ENCODE results near the gene NOS3. TPM values are rescaled to one million over a fixed set of nuclear protein-coding genes. Genes with fewer than 3 reads are reported as not detected.

The NOS3 gene
- total RNA-seq, 2 donors from 2014 or later, result 4.0 to 4.2 TPM

DNA sequence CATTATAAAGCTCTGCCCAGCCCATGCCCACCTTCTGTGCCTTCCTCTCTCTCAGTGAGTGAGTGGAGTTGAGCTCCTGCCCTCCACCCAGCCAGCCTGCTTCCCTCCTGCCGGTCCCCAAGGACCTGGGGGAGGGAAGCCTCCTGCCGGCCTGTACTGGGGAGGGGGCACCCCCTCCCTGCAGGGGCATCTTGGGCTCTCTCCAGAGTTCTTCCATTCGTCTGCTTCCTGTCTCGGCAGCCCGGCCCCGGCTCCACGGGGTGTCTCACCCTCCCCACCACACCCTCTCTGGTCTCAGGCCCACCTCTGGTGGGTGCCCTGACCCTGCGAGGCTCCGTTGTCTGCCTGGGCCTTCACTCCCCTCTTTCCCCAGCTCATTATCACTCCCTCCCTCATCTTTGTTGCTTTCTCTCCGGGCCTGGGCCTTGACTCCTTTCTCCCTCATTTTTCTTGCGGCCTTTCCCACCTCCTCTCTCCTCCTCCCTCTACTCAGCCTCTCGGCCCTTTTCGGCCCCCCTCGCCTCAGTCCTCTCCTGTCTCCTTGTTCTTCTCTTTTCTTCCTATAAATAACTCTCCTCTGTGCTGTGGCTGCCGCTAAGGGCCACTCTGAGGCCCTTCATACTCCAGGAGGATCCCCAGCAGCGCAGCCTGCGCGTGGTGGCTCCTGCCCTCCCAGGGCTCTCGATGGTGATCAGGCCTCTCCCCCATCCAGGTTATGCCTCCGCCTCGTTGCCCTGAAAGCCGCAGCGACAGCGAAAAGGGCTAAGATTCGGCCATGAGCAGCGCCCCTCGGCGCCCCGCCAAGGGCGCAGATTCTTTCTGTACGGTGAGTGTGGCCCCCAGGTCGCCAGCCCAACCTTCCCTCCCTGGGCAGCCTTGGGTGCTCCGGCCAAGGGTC, 70.6 kb downstream of the NOS3 start:
- intact Hi-C loops (cut with DNase I), result no loop called here
- DNase-seq, result peak; percentile 36
- no peaks in the 10 kb centered on the region for H3K27me3 ChIP-seq
- no peaks in the 10 kb centered on the region for H3K9me3 ChIP-seq
- no peaks in the 10 kb centered on the region for H3K36me3 ChIP-seq
- H3K4me1 ChIP-seq, result peaks cover 24% of the 10 kb centered on the region
- H3K4me3 ChIP-seq, result no peak overlapping the region
- H3K9ac ChIP-seq (ENCODE audit: low read depth in 2 of 2, low read length in 2 of 2), result peak overlapping the region in 1 of 2 donors; percentile 98
- TF ChIP-seq, protein P1, sequence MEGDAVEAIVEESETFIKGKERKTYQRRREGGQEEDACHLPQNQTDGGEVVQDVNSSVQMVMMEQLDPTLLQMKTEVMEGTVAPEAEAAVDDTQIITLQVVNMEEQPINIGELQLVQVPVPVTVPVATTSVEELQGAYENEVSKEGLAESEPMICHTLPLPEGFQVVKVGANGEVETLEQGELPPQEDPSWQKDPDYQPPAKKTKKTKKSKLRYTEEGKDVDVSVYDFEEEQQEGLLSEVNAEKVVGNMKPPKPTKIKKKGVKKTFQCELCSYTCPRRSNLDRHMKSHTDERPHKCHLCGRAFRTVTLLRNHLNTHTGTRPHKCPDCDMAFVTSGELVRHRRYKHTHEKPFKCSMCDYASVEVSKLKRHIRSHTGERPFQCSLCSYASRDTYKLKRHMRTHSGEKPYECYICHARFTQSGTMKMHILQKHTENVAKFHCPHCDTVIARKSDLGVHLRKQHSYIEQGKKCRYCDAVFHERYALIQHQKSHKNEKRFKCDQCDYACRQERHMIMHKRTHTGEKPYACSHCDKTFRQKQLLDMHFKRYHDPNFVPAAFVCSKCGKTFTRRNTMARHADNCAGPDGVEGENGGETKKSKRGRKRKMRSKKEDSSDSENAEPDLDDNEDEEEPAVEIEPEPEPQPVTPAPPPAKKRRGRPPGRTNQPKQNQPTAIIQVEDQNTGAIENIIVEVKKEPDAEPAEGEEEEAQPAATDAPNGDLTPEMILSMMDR (IDR thresholded peaks at IDR 0.05), result no peak
- no peak overlapping the region for H3K27ac ChIP-seq

DNA sequence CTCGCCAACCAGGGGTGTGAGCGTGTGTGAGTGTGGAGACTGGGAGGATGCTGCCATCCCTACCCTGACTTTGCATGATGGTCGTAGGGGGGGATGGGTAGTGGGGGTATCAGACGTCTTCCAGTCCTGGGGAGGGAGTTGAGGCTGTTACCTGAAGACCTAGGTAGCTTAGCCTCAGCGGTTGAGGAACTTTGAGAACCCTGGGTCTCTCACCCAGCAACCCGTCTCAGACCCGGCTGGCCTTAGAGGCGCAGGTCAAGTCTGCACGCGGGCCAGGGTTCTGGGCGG, 71.2 kb downstream of the NOS3 start:
- H3K9me3 ChIP-seq, result no peaks in the 10 kb centered on the region

DNA sequence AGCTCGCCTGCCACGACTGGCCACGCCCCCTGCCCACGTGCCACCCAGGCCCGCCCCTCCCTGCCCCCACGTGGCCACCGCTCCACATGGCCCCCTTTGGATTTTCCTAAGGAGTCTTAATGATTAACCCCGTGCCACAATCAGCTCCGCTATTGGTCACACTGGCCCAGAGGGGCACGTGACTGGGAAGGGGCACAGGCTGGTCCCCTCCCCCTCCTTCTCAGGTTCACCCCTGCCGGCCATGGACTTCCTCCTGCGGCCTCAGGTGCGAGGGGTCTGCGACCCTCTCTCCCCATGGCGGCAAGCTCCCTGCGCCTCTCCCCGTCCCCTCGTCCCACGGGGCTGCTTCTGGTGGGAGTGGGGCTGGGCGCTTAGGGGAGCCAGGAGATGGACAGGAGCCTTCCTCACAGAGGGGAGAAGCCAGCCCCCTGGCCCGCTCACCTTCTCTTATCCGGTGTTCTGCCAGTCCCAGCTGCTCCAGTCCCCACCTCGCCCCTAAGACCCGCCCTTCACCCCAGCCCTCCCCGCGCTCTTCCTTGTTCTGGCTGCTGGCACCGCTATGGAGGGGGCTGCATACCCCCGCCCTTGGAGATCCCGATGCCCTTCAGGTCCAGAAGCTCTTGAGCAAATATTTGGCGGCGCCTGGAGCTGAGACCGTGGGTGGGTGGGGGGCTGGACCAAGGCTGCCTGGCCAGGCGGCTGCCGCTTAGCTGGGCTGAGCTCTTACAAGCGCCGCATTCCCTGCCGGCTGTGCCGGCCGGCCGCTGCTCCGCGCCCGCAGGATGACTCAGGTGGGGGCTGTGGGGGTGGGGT, 71.8 kb downstream of the NOS3 start:
- peaks cover 17% of the 10 kb centered on the region for H3K4me1 ChIP-seq
- intact Hi-C loops (cut with DNase I), result no loop called here

More for the DNA sequence above, 71.2 kb downstream of the NOS3 start:
- intact Hi-C loops (cut with DNase I), result no loop called here
- Histone ChIP-seq H3K27ac (no peak overlapping the region), H3K9ac (ENCODE audit: low read depth in 2 of 2, low read length in 2 of 2) (peak overlapping the region in 1 of 2 donors; percentile 55), H3K36me3 (no peaks in the 10 kb centered on the region), H3K4me3 (no peak overlapping the region), H3K4me1 (peaks cover 18% of the 10 kb centered on the region), H3K27me3 (no peaks in the 10 kb centered on the region)
- TF ChIP-seq, protein P1 (IDR thresholded peaks at IDR 0.05), result no peak
- no peak for DNase-seq

DNA sequence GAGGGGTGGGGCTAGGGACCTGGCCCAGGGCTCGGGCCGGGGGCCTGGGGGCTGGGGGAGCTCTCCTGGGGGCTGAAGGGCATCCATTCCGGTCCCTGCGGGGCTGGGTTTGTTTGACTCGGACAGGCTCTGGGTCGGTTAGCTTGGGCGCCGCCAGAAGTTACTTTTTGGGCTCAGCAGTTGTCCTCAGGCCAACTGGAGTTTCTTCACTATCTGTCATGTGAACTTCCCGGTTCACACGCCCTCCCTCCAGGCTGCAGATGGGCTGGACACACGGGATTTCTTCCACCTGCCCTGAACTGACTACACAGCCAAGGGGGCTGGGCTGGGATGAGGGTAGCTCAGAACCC, 72.4 kb downstream of the NOS3 start:
- Histone ChIP-seq H3K9ac (ENCODE audit: low read depth in 2 of 2, low read length in 2 of 2) (peak overlapping the region in 1 of 2 donors; percentile 26), H3K27me3 (no peaks in the 10 kb centered on the region), H3K27ac (peak overlapping the region; percentile 64), H3K4me3 (peak overlapping the region; percentile 37), H3K9me3 (no peaks in the 10 kb centered on the region), H3K4me1 (peaks cover 17% of the 10 kb centered on the region), H3K36me3 (no peaks in the 10 kb centered on the region)
- intact Hi-C loops (cut with DNase I), result no loop called here
- TF ChIP-seq, protein P1 (IDR thresholded peaks at IDR 0.05), result no peak
- peak; percentile 56 for DNase-seq

More for the DNA sequence above, 71.8 kb downstream of the NOS3 start:
- H3K9ac ChIP-seq (ENCODE audit: low read depth in 2 of 2, low read length in 2 of 2), result peak overlapping the region; percentile 58 to 71
- H3K36me3 ChIP-seq, result no peaks in the 10 kb centered on the region
- DNase-seq, result peak; percentile 90
- TF ChIP-seq, protein P1 (IDR thresholded peaks at IDR 0.05), result no peak
- H3K9me3 ChIP-seq, result no peaks in the 10 kb centered on the region
- peak overlapping the region; percentile 64 for H3K27ac ChIP-seq
- H3K4me3 ChIP-seq, result peak overlapping the region; percentile 37
- H3K27me3 ChIP-seq, result no peaks in the 10 kb centered on the region

Other genes starting within 250 kb of the NOS3 start
- 100 to 1,000 TPM; 154 to 256 TPM for gene TMEM176B, start 190.7 kb upstream of the NOS3 start, total RNA-seq
- gene TMEM176A, start 190.2 kb upstream of the NOS3 start, total RNA-seq, result 100 to 1,000 TPM; 130 to 170 TPM
- gene AOC1, start 138.5 kb upstream of the NOS3 start, total RNA-seq, result 100 to 1,000 TPM; 308 to 353 TPM
- 1 to 10 TPM; 3.3 to 8.8 TPM for gene KCNH2, start 12.7 kb upstream of the NOS3 start, total RNA-seq
- gene ATG9B, start 33.5 kb downstream of the NOS3 start, total RNA-seq, result 1 to 10 TPM in 1 of 2 donors, under 1 TPM in 1; 0.66 to 1.2 TPM
- gene ABCB8, start 37.4 kb downstream of the NOS3 start, total RNA-seq, result 10 to 100 TPM; 26.7 to 59.5 TPM
- gene ASIC3, start 57.5 kb downstream of the NOS3 start, total RNA-seq, result 1 to 10 TPM; 1.0 to 2.2 TPM
- gene CDK5, start 66.9 kb downstream of the NOS3 start, total RNA-seq, result 10 to 100 TPM; 11.3 to 15.9 TPM
- gene SLC4A2, start 68.6 kb downstream of the NOS3 start, total RNA-seq, result 100 to 1,000 TPM in 1 of 2 donors, 10 to 100 TPM in 1; 76.7 to 169 TPM
- 100 to 1,000 TPM in 1 of 2 donors, 10 to 100 TPM in 1; 67.0 to 149 TPM for gene FASTK, start 89.8 kb downstream of the NOS3 start, total RNA-seq
- 100 to 1,000 TPM in 1 of 2 donors, 10 to 100 TPM in 1; 73.4 to 103 TPM for gene TMUB1, start 92.5 kb downstream of the NOS3 start, total RNA-seq
- gene AGAP3, start 95.5 kb downstream of the NOS3 start, total RNA-seq, result 10 to 100 TPM; 50.8 to 79.2 TPM
- not detected for gene GBX1, start 176.7 kb downstream of the NOS3 start, total RNA-seq
- not detected for gene ASB10, start 196.2 kb downstream of the NOS3 start, total RNA-seq
- gene H2BK1, start 219.5 kb downstream of the NOS3 start, total RNA-seq, result not detected
- 10 to 100 TPM; 25.6 to 38.3 TPM for gene ABCF2, start 236.2 kb downstream of the NOS3 start, total RNA-seq
- gene CHPF2, start 241.5 kb downstream of the NOS3 start, total RNA-seq, result 10 to 100 TPM; 36.2 to 42.7 TPM

Data from colonic mucosa (tissue), 4 donors.